ENCODE results near the gene DNHD1. TPM values are rescaled to one million over a fixed set of nuclear protein-coding genes. Genes with fewer than 3 reads are reported as not detected.

The DNHD1 gene
- total and polyA plus RNA-seq, 9 of the 15 experiments (the other 6 are each of a cell fraction or from before 2014, with no cell fraction given): 0.82 to 9.7 (median 3.8) TPM

GRCh38 chr11:6469599-6469998 lies 27.5 kb upstream of the DNHD1 start:
- Histone ChIP-seq H4K20me1 (replicated peaks; ENCODE audit: control insufficient read depth, insufficient read depth, low read length) (no peaks in the 10 kb centered on the region), H3K4me1 (replicated peaks in 1 of 2; ENCODE audit: control insufficient read depth in 2 of 2, insufficient read depth in 2 of 2, low read length in 2 of 2) (peaks cover 21 to 22% of the 10 kb centered on the region in 2 experiments; a peak in 4 of 5 replicates), H3K4me2 (ENCODE audit: insufficient read depth, low read length) (peak overlapping the region; percentile 54), H3K9me3 (replicated peaks; ENCODE audit: control insufficient read depth, insufficient read depth, low read depth, low read length) (no peaks in the 10 kb centered on the region), H2AFZ (ENCODE audit: low read depth, low read length) (peak overlapping the region; percentile 89), H3K27me3 (ENCODE audit: control insufficient read depth in 2 of 2, insufficient read depth in 2 of 2, low read length in 2 of 2) (no peaks in the 10 kb centered on the region), H3K9ac (ENCODE audit: insufficient read depth in 1 of 2, low read depth in 2 of 2, low read length in 2 of 2) (peak overlapping the region in 1 of 2 experiments; percentile 17; a peak in 2 of 4 replicates), H3K79me2 (ENCODE audit: control insufficient read depth, insufficient read depth, low read length) (0 out of 3 replicates have a peak, but pooled peaks cover 3% of the 10 kb centered on the region), H3K9me1 (ENCODE audit: control insufficient read depth, insufficient read depth, low read length) (no peaks in the 10 kb centered on the region), H3K36me3 (ENCODE audit: control insufficient read depth, insufficient read depth, low read length) (no peaks in the 10 kb centered on the region), H3K4me3 (no peak overlapping the region), H3K27ac (ENCODE audit: extremely low read depth, low read depth, low read length) (no peak overlapping the region; the same call in 1 of the 3 replicates)
- 81% methylated on average over 1 of the region's 1 CpG for WGBS (ENCODE audit: insufficient coverage, low coverage, missing lambda C conversion rate)
- intact Hi-C loops (cut with micrococcal nuclease) (no loop called here), in situ Hi-C loops (cut with MboI) (no loop called here)
- ATAC-seq (no peak), FAIRE-seq (no peak), DNase-seq (ENCODE audit: extremely low read depth in 1 of 4, low spot score in 3 of 4) (no peak)
- no peak for TF ChIP-seq ARNT (IDR thresholded peaks at IDR 0.05)
- 0 out of 2 replicates have a peak, but pooled peaks have one; percentile 5 for TF ChIP-seq PHF8 (IDR thresholded peaks at IDR 0.05; ENCODE audit: borderline replicate concordance, low read length)
- ChIA-PET POLR2A (interaction anchor here (0.6 to 1.4 kb wide), 5 partner anchors 15 to 91 kb away, joined by 3 to 5 read pairs (median 3); no protein-coding TSS in a partner anchor), CTCF (ENCODE audit: low intra/inter-chr PET ratio) (no interaction called here)
- BruUV-seq (replicated peaks): no TSS peak

- 36% methylated on average over 1 of the region's 1 CpG for WGBS (ENCODE audit: insufficient coverage, low coverage, missing lambda C conversion rate)
- Histone ChIP-seq H4K20me1 (replicated peaks; ENCODE audit: control insufficient read depth, insufficient read depth, low read length) (no peaks in the 10 kb centered on the region), H3K79me2 (ENCODE audit: control insufficient read depth, insufficient read depth, low read length) (0 out of 3 replicates have a peak, but pooled peaks cover 3% of the 10 kb centered on the region), H3K4me1 (replicated peaks in 1 of 2; ENCODE audit: control insufficient read depth in 2 of 2, insufficient read depth in 2 of 2, low read length in 2 of 2) (peaks cover 21 to 22% of the 10 kb centered on the region in 2 experiments; a peak in 4 of 5 replicates), H2AFZ (ENCODE audit: low read depth, low read length) (no peak overlapping the region), H3K4me3 (no peak overlapping the region), H3K36me3 (ENCODE audit: control insufficient read depth, insufficient read depth, low read length) (peaks cover 19% of the 10 kb centered on the region; the same call in 2 of the 3 replicates), H3K9me3 (replicated peaks; ENCODE audit: control insufficient read depth, insufficient read depth, low read depth, low read length) (no peaks in the 10 kb centered on the region), H3K9ac (ENCODE audit: insufficient read depth in 1 of 2, low read depth in 2 of 2, low read length in 2 of 2) (peak overlapping the region in 1 of 2 experiments; percentile 62; a peak in 2 of 4 replicates), H3K9me1 (ENCODE audit: control insufficient read depth, insufficient read depth, low read length) (no peaks in the 10 kb centered on the region), H3K4me2 (ENCODE audit: insufficient read depth, low read length) (peak overlapping the region; percentile 81; the same call in 1 of the 2 replicates), H3K27me3 (ENCODE audit: control insufficient read depth in 2 of 2, insufficient read depth in 2 of 2, low read length in 2 of 2) (no peaks in the 10 kb centered on the region), H3K27ac (ENCODE audit: extremely low read depth, low read depth, low read length) (no peak overlapping the region)
- no peak for ATAC-seq
- FAIRE-seq: no peak
- intact Hi-C loops (cut with micrococcal nuclease): no loop called here
- ChIA-PET POLR2A (interaction anchor here (0.6 to 1.3 kb wide), 5 partner anchors 9 to 219 kb away, joined by 3 to 6 read pairs (median 4); partner anchors contain the start of genes ARFIP2 and TIMM10B), CTCF (ENCODE audit: low intra/inter-chr PET ratio) (no interaction called here)
- DNase-seq (ENCODE audit: extremely low read depth in 1 of 4, low spot score in 3 of 4): no peak
- BruUV-seq (replicated peaks): no TSS peak
- in situ Hi-C loops (cut with MboI): no loop called here
- TF ChIP-seq THRAP3 (IDR thresholded peaks at IDR 0.05; ENCODE audit: borderline replicate concordance) (no peak), ZNF639 (CRISPR knock-in tag; conservative IDR thresholded peaks at IDR 0.05 in 1 of 2, IDR thresholded peaks at IDR 0.05 in 1 of 2) (no peak), CBFB (CRISPR knock-in tag; IDR thresholded peaks at IDR 0.05) (no peak), ZBTB43 (CRISPR knock-in tag; IDR thresholded peaks at IDR 0.05) (no peak), NFE2 (IDR thresholded peaks at IDR 0.05; ENCODE audit: low read depth) (no peak), ATF4 (CRISPR knock-in tag; IDR thresholded peaks at IDR 0.05) (no peak)
Observed at GRCh38 chr11:6472934-6473333, 24.1 kb upstream of the DNHD1 start.
